Osteoblast (primary cell): ENCODE data around the gene PGLYRP4. TPM values are rescaled to one million over a fixed set of nuclear protein-coding genes. Genes with fewer than 3 reads are reported as not detected.

ENCODE experiments used
- DNase-seq: peaks from one replicate; pipeline ENCODE4 v3.0.0; 2011; ENCODE audit warnings: low spot score, mixed read lengths; ENCODE audit not compliant: insufficient read length; ENCODE audit errors: missing footprints
- H2AFZ ChIP-seq: 2 replicates; pipeline ENCODE4 v1.6.0; 2011; ENCODE audit warnings: mild to moderate bottlenecking, low read length
- H3K27ac ChIP-seq: 2 replicates; pipeline ENCODE4 v1.5.1; 2011; ENCODE audit warnings: mild to moderate bottlenecking, low read depth, low read length, moderate library complexity
- H3K27me3 ChIP-seq: 2 replicates; pipeline ENCODE4 v1.6.0; 2012; ENCODE audit warnings: mild to moderate bottlenecking, control low read depth, inconsistent platforms, low read length, moderate library complexity; ENCODE audit not compliant: insufficient read depth
- H3K36me3 ChIP-seq: 2 replicates; pipeline ENCODE4 v1.5.1; 2011; ENCODE audit warnings: mild to moderate bottlenecking, low read length, control low read depth, moderate library complexity; ENCODE audit not compliant: insufficient read depth
- H3K4me1 ChIP-seq: 2 replicates; pipeline ENCODE4 v1.5.1; 2011; ENCODE audit warnings: mild to moderate bottlenecking, low read length, control low read depth, moderate library complexity; ENCODE audit not compliant: insufficient read depth
- H3K4me2 ChIP-seq: 2 replicates; pipeline ENCODE4 v1.6.0; 2011; ENCODE audit warnings: mild to moderate bottlenecking, low read length; ENCODE audit not compliant: insufficient read depth
- H3K4me3 ChIP-seq: fragments of 200-600 bp; sonication (generic); 3 replicates; pipeline ENCODE4 v1.5.1; 2012; ENCODE audit warnings: mild to moderate bottlenecking, low read length, inconsistent platforms; ENCODE audit not compliant: insufficient read depth
- H3K79me2 ChIP-seq: 2 replicates; pipeline ENCODE4 v1.6.0; 2012; ENCODE audit warnings: mild to moderate bottlenecking, low read length, control low read depth, inconsistent platforms; ENCODE audit not compliant: insufficient read depth
- H3K9me3 ChIP-seq: 2 replicates; pipeline ENCODE4 v1.5.1; 2011; ENCODE audit warnings: low read depth, low read length, control low read depth
- H4K20me1 ChIP-seq: 2 replicates; pipeline ENCODE4 v1.6.0; 2012; ENCODE audit warnings: mild to moderate bottlenecking, low read length, control low read depth; ENCODE audit not compliant: insufficient read depth
- CTCF ChIP-seq: IDR thresholded peaks from 2 replicates; pipeline ENCODE4 v1.5.1; 2011; ENCODE audit warnings: mild to moderate bottlenecking, low read depth, low read length, moderate library complexity; ENCODE audit errors: extremely low read depth
- total RNA-seq: library from RNA; depleted of rRNA; stranded (reverse); fragments of >200 nt; gene quantifications from 2 replicates; pipeline ENCODE4 v1.2.3, GENCODE V29; 2012

PGLYRP4 gene
- total RNA-seq, 1 donor = not detected

GRCh38 chr1:153313288-153313687 is 35.4 kb downstream of the PGLYRP4 start:
- no peak overlapping the region for H3K27ac ChIP-seq
- no peaks in the 10 kb centered on the region for H3K9me3 ChIP-seq
- H2AFZ ChIP-seq = no peak overlapping the region
- H3K27me3 ChIP-seq = no peaks in the 10 kb centered on the region
- no peak for DNase-seq
- H4K20me1 ChIP-seq = no peaks in the 10 kb centered on the region
- no peak overlapping the region for H3K4me2 ChIP-seq
- H3K79me2 ChIP-seq = no peaks in the 10 kb centered on the region
- H3K4me3 ChIP-seq = no peak overlapping the region
- TF ChIP-seq CTCF = no peak
- H3K36me3 ChIP-seq = no peaks in the 10 kb centered on the region
- H3K4me1 ChIP-seq = no peaks in the 10 kb centered on the region

GRCh38 chr1:153312570-153313186 is 36.0 kb downstream of the PGLYRP4 start, which contains the start of gene PGLYRP3:
TSS of gene PGLYRP3 (minus strand) at chr1:153312952. CDS start at chr1:153310665, 2,287 bp downstream.
- Histone ChIP-seq H3K79me2 (no peaks in the 10 kb centered on the region), H4K20me1 (no peaks in the 10 kb centered on the region), H3K27me3 (no peaks in the 10 kb centered on the region)

GRCh38 chr1:153310526-153310925 is 38.1 kb downstream of the PGLYRP4 start:
- no peaks in the 10 kb centered on the region for H3K4me1 ChIP-seq
- no peaks in the 10 kb centered on the region for H3K9me3 ChIP-seq
- TF ChIP-seq CTCF = no peak
- DNase-seq = no peak
- no peaks in the 10 kb centered on the region for H3K79me2 ChIP-seq
- no peaks in the 10 kb centered on the region for H3K36me3 ChIP-seq
- no peak overlapping the region for H3K4me3 ChIP-seq
- no peaks in the 10 kb centered on the region for H4K20me1 ChIP-seq
- H3K4me2 ChIP-seq = no peak overlapping the region
- no peak overlapping the region for H2AFZ ChIP-seq
- no peaks in the 10 kb centered on the region for H3K27me3 ChIP-seq
- H3K27ac ChIP-seq = no peak overlapping the region

More at GRCh38 chr1:153312570-153313186, 36.0 kb downstream of the PGLYRP4 start, which contains the start of gene PGLYRP3:
- no peak for TF ChIP-seq CTCF
- no peak within 1 kb of the TSS for H3K4me2 ChIP-seq
- DNase-seq = no peak
- no peak within 1 kb of the TSS for H3K4me3 ChIP-seq
- H2AFZ ChIP-seq = no peak within 1 kb of the TSS
- no peaks in the 10 kb centered on the region for H3K9me3 ChIP-seq
- H3K27ac ChIP-seq = no peak within 1 kb of the TSS
- no peaks in the 10 kb centered on the region for H3K36me3 ChIP-seq
- H3K4me1 ChIP-seq = no peaks in the 10 kb centered on the region

GRCh38 chr1:153309441-153309840 is 39.2 kb downstream of the PGLYRP4 start:
- Histone ChIP-seq H3K4me1 (no peaks in the 10 kb centered on the region), H3K27me3 (no peaks in the 10 kb centered on the region), H4K20me1 (no peaks in the 10 kb centered on the region), H3K27ac (no peak overlapping the region), H3K4me2 (no peak overlapping the region), H3K9me3 (no peaks in the 10 kb centered on the region), H3K4me3 (no peak overlapping the region), H3K79me2 (no peaks in the 10 kb centered on the region), H3K36me3 (no peaks in the 10 kb centered on the region), H2AFZ (no peak overlapping the region)
- no peak for TF ChIP-seq CTCF
- DNase-seq = no peak
